ENCODE data around the gene DUSP3. TPM values are rescaled to one million over a fixed set of nuclear protein-coding genes. Genes with fewer than 3 reads are reported as not detected.

The DUSP3 gene
- polyA plus RNA-seq, 1 donor from 2014 or later, result 38.8 TPM

DNA sequence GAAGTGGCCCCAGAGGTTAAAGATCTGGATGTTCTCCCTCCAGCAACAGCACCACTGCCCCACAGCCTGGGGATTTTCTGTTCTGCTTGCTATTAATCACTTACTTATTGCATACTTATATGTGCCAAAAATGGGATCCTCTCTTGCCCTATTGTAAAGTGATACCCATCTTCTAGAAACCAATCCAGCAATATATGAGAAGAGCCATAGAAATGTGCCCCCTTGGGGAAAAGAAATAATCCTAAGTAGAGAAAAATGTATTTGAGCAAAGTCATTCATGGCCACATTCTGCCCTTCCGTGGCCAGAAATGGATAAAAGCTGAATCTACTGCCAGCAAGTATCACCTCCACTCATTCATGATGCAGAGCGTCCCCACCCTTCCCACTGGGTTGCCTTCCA is 41.1 kb downstream of the DUSP3 start:
- H3F3A ChIP-seq (ENCODE audit: insufficient read depth, low read length, poor library complexity, severe bottlenecking), result no peaks in the 10 kb centered on the region
- no peak overlapping the region for H3K4me3 ChIP-seq (ENCODE audit: low read length)
- no peaks in the 10 kb centered on the region for H3K9me2 ChIP-seq (ENCODE audit: insufficient read depth, low read length)
- TF ChIP-seq MXI1 (conservative IDR thresholded peaks at IDR 0.05; ENCODE audit: poor library complexity, severe bottlenecking) (no peak), TAF1 (IDR thresholded peaks at IDR 0.05; ENCODE audit: low read depth) (no peak)
- no peak overlapping the region for H3K4me2 ChIP-seq (ENCODE audit: low read length)
- H3K36me3 ChIP-seq (ENCODE audit: insufficient read depth, low read length), result no peaks in the 10 kb centered on the region
- peaks cover 3% of the 10 kb centered on the region for H3K9me3 ChIP-seq (ENCODE audit: low read length)
- H3K9ac ChIP-seq (ENCODE audit: low read length), result no peak overlapping the region
- H4K20me1 ChIP-seq (ENCODE audit: insufficient read depth), result no peaks in the 10 kb centered on the region
- H3K79me2 ChIP-seq (replicated peaks; ENCODE audit: insufficient read depth, low read length), result no peaks in the 10 kb centered on the region
- H3K27ac ChIP-seq (ENCODE audit: low read length), result no peak overlapping the region
- H2AFZ ChIP-seq (ENCODE audit: low read depth, low read length), result no peak overlapping the region
- no peaks in the 10 kb centered on the region for H3K27me3 ChIP-seq (ENCODE audit: insufficient read depth, low read depth, low read length)

- Histone ChIP-seq H3K9me3 (ENCODE audit: low read length) (peaks cover 3% of the 10 kb centered on the region), H3K36me3 (ENCODE audit: insufficient read depth, low read length) (no peaks in the 10 kb centered on the region), H2AFZ (ENCODE audit: low read depth, low read length) (no peak overlapping the region), H3K9me2 (ENCODE audit: insufficient read depth, low read length) (no peaks in the 10 kb centered on the region), H3K27ac (ENCODE audit: low read length) (no peak overlapping the region), H3K4me3 (ENCODE audit: low read length) (no peak overlapping the region), H3K4me2 (ENCODE audit: low read length) (no peak overlapping the region), H3K27me3 (ENCODE audit: insufficient read depth, low read depth, low read length) (no peaks in the 10 kb centered on the region), H3F3A (ENCODE audit: insufficient read depth, low read length, poor library complexity, severe bottlenecking) (no peaks in the 10 kb centered on the region), H3K79me2 (replicated peaks; ENCODE audit: insufficient read depth, low read length) (no peaks in the 10 kb centered on the region), H3K9ac (ENCODE audit: low read length) (no peak overlapping the region), H4K20me1 (ENCODE audit: insufficient read depth) (no peaks in the 10 kb centered on the region)
- TF ChIP-seq TAF1 (IDR thresholded peaks at IDR 0.05; ENCODE audit: low read depth), result no peak
- no peak for TF ChIP-seq EP300 (conservative IDR thresholded peaks at IDR 0.05; ENCODE audit: poor library complexity, severe bottlenecking)
- no peak for TF ChIP-seq EZH2 (IDR thresholded peaks at IDR 0.05; ENCODE audit: borderline replicate concordance, insufficient read depth, low read length, poor library complexity, severe bottlenecking)
- TF ChIP-seq, protein P1, sequence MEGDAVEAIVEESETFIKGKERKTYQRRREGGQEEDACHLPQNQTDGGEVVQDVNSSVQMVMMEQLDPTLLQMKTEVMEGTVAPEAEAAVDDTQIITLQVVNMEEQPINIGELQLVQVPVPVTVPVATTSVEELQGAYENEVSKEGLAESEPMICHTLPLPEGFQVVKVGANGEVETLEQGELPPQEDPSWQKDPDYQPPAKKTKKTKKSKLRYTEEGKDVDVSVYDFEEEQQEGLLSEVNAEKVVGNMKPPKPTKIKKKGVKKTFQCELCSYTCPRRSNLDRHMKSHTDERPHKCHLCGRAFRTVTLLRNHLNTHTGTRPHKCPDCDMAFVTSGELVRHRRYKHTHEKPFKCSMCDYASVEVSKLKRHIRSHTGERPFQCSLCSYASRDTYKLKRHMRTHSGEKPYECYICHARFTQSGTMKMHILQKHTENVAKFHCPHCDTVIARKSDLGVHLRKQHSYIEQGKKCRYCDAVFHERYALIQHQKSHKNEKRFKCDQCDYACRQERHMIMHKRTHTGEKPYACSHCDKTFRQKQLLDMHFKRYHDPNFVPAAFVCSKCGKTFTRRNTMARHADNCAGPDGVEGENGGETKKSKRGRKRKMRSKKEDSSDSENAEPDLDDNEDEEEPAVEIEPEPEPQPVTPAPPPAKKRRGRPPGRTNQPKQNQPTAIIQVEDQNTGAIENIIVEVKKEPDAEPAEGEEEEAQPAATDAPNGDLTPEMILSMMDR (IDR thresholded peaks at IDR 0.05; ENCODE audit: poor library complexity, severe bottlenecking), result no peak
- no peak for TF ChIP-seq SMC3 (conservative IDR thresholded peaks at IDR 0.05; ENCODE audit: poor library complexity)
- no peak for TF ChIP-seq MXI1 (conservative IDR thresholded peaks at IDR 0.05; ENCODE audit: poor library complexity, severe bottlenecking)
- no peak for TF ChIP-seq REST (IDR thresholded peaks at IDR 0.05; ENCODE audit: borderline replicate concordance)
These were observed 42.4 kb downstream of the DUSP3 start for GRCh38 chr17:43736389-43736788.

GRCh38 chr17:43734376-43734775 is 44.4 kb downstream of the DUSP3 start:
- Histone ChIP-seq H3K4me2 (ENCODE audit: low read length) (no peak overlapping the region), H4K20me1 (ENCODE audit: insufficient read depth) (no peaks in the 10 kb centered on the region)
- TF ChIP-seq SMC3 (conservative IDR thresholded peaks at IDR 0.05; ENCODE audit: poor library complexity), result no peak
- no peak for TF ChIP-seq RAD21 (conservative IDR thresholded peaks at IDR 0.05)
- no peak for TF ChIP-seq EZH2 (IDR thresholded peaks at IDR 0.05; ENCODE audit: borderline replicate concordance, insufficient read depth, low read length, poor library complexity, severe bottlenecking)
- TF ChIP-seq TAF1 (IDR thresholded peaks at IDR 0.05; ENCODE audit: low read depth), result no peak
- no peak for TF ChIP-seq REST (IDR thresholded peaks at IDR 0.05; ENCODE audit: borderline replicate concordance)
- TF ChIP-seq MXI1 (conservative IDR thresholded peaks at IDR 0.05; ENCODE audit: poor library complexity, severe bottlenecking), result no peak
- TF ChIP-seq EP300 (conservative IDR thresholded peaks at IDR 0.05; ENCODE audit: poor library complexity, severe bottlenecking), result no peak
- no peak for TF ChIP-seq POLR2AphosphoS5 (IDR thresholded peaks at IDR 0.05)
- TF ChIP-seq, protein P1 (IDR thresholded peaks at IDR 0.05; ENCODE audit: poor library complexity, severe bottlenecking), result no peak

More at GRCh38 chr17:43734376-43734775, 44.4 kb downstream of the DUSP3 start:
- Histone ChIP-seq H3K9me2 (ENCODE audit: insufficient read depth, low read length) (no peaks in the 10 kb centered on the region), H3K36me3 (ENCODE audit: insufficient read depth, low read length) (no peaks in the 10 kb centered on the region), H3K79me2 (replicated peaks; ENCODE audit: insufficient read depth, low read length) (no peaks in the 10 kb centered on the region), H3K9me3 (ENCODE audit: low read length) (peaks cover 3% of the 10 kb centered on the region), H3K9ac (ENCODE audit: low read length) (no peak overlapping the region), H2AFZ (ENCODE audit: low read depth, low read length) (no peak overlapping the region), H3K4me3 (ENCODE audit: low read length) (no peak overlapping the region), H3K27ac (ENCODE audit: low read length) (no peak overlapping the region), H3F3A (ENCODE audit: insufficient read depth, low read length, poor library complexity, severe bottlenecking) (no peaks in the 10 kb centered on the region), H3K27me3 (ENCODE audit: insufficient read depth, low read depth, low read length) (no peaks in the 10 kb centered on the region)

Data from neural cell (in vitro differentiated cells).